ENCODE measurements around the gene CTSL. TPM values are rescaled to one million over a fixed set of nuclear protein-coding genes. Genes with fewer than 3 reads are reported as not detected.
A peak's percentile ranks its signal among the peaks of the same experiment; 100 is the strongest.

Gene CTSL
- total RNA-seq, 1 donor from 2014 or later = 38.6 TPM

- Mint-ChIP-seq H3K9me3 (ENCODE audit: low read depth) (no peaks in the 10 kb centered on the region), H3K27me3 (no peaks in the 10 kb centered on the region), H3K27ac (no peak overlapping the region), H3K36me3 (ENCODE audit: insufficient read depth) (peaks cover 16% of the 10 kb centered on the region), H3K4me1 (ENCODE audit: low read depth) (peaks cover 3% of the 10 kb centered on the region), H3K4me3 (ENCODE audit: low read depth) (no peak overlapping the region)
- no peak for DNase-seq (ENCODE audit: low spot score, unreplicated experiment)
- TF ChIP-seq CTCF (IDR thresholded peaks at IDR 0.05; ENCODE audit: unreplicated experiment) = no peak
These were observed 44.5 kb upstream of the CTSL start for GRCh38 chr9:87681271-87682061.

- DNase-seq (ENCODE audit: low spot score, unreplicated experiment) = no peak
- Mint-ChIP-seq H3K9me3 (ENCODE audit: low read depth) (no peaks in the 10 kb centered on the region), H3K36me3 (ENCODE audit: insufficient read depth) (peaks cover 17% of the 10 kb centered on the region), H3K27ac (peak overlapping the region; percentile 77), H3K27me3 (no peaks in the 10 kb centered on the region), H3K4me3 (ENCODE audit: low read depth) (no peak overlapping the region), H3K4me1 (ENCODE audit: low read depth) (peaks cover 3% of the 10 kb centered on the region)
- no peak for TF ChIP-seq CTCF (IDR thresholded peaks at IDR 0.05; ENCODE audit: unreplicated experiment)
These were observed 43.8 kb upstream of the CTSL start for GRCh38 chr9:87682085-87682484.

GRCh38 chr9:87682618-87683017 lies 43.3 kb upstream of the CTSL start:
- peaks cover 22% of the 10 kb centered on the region for H3K36me3 Mint-ChIP-seq (ENCODE audit: insufficient read depth)

GRCh38 chr9:87683751-87684626 lies 41.9 kb upstream of the CTSL start:
- peaks cover 7% of the 10 kb centered on the region for H3K9me3 Mint-ChIP-seq (ENCODE audit: low read depth)
- H3K27me3 Mint-ChIP-seq = no peaks in the 10 kb centered on the region
- TF ChIP-seq CTCF (IDR thresholded peaks at IDR 0.05; ENCODE audit: unreplicated experiment) = no peak
- H3K27ac Mint-ChIP-seq = no peak overlapping the region
- DNase-seq (ENCODE audit: low spot score, unreplicated experiment) = no peak
- H3K4me1 Mint-ChIP-seq (ENCODE audit: low read depth) = peaks cover 4% of the 10 kb centered on the region
- peaks cover 32% of the 10 kb centered on the region for H3K36me3 Mint-ChIP-seq (ENCODE audit: insufficient read depth)
- no peak overlapping the region for H3K4me3 Mint-ChIP-seq (ENCODE audit: low read depth)

More at GRCh38 chr9:87682618-87683017, 43.3 kb upstream of the CTSL start:
- no peaks in the 10 kb centered on the region for H3K27me3 Mint-ChIP-seq
- H3K4me3 Mint-ChIP-seq (ENCODE audit: low read depth) = no peak overlapping the region
- H3K9me3 Mint-ChIP-seq (ENCODE audit: low read depth) = no peaks in the 10 kb centered on the region
- DNase-seq (ENCODE audit: low spot score, unreplicated experiment) = no peak
- TF ChIP-seq CTCF (IDR thresholded peaks at IDR 0.05; ENCODE audit: unreplicated experiment) = no peak
- peaks cover 5% of the 10 kb centered on the region for H3K4me1 Mint-ChIP-seq (ENCODE audit: low read depth)
- peak overlapping the region; percentile 77 for H3K27ac Mint-ChIP-seq

GRCh38 chr9:87684627-87685219 lies 41.2 kb upstream of the CTSL start:
- Mint-ChIP-seq H3K27ac (no peak overlapping the region), H3K4me1 (ENCODE audit: low read depth) (peaks cover 4% of the 10 kb centered on the region), H3K27me3 (no peaks in the 10 kb centered on the region), H3K36me3 (ENCODE audit: insufficient read depth) (peaks cover 39% of the 10 kb centered on the region), H3K9me3 (ENCODE audit: low read depth) (peaks cover 14% of the 10 kb centered on the region), H3K4me3 (ENCODE audit: low read depth) (no peak overlapping the region)
- TF ChIP-seq CTCF (IDR thresholded peaks at IDR 0.05; ENCODE audit: unreplicated experiment) = peak; percentile 88
- peak; percentile 44 for DNase-seq (ENCODE audit: low spot score, unreplicated experiment)

Measured in progenitor cell of endocrine pancreas (in vitro differentiated cells).